HG02798 (cell line): Measurements from ENCODE around the gene ZNF514.
"Not testable (repeated sequence)": the region's sequence is repeated elsewhere in the genome, so short reads cannot be mapped to it uniquely, and the experiment has no call there.

Experiments
- ATAC-seq: cut with Tn5 transposase; IDR thresholded peaks from one replicate; pipeline ENCODE4 v1.9.1; 2021; ENCODE audit warnings: mild to moderate bottlenecking; ENCODE audit not compliant: unreplicated experiment, poor library complexity

The ZNF514 gene

DNA sequence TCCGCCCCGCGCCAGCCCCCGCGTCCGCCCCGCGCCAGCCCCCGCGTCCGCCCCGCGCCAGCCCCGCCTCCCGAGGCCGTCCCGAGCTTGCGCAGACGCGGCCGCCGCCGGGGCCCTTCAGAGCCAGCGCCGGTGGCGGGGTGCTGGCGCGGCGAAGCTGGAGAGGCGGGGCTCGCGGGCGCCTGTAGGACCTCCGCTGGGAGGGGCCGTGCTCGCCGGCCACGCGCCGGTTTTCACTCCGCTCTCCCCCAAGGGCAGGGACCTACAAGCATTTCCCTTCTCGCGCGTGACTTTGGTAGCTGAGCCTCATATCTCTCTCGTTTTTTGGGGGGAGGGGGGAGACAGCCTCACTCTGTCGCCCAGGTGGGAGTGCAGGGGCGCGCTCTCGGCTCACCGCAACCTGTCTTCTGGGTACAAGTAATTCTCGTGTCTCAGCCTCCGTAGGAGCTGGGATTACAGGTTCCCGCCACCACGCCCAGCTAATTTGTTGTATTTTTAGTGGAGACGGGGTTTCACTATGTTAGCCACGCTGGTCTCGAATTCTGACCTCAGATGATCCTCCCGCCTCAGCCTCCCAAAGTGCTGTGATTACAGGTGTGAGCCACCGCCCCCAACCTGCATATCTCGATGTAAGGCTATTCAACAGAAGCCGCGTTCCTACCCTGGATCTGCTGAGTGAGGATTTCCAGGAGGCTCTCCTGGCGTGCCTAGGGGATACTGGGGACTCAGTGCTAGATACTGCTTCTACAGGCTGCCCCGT is at the start of gene ZNF514:
ZNF514 (minus strand) TSS at position 159 of the 760 bp plus-strand sequence. CDS start 6,595 bp downstream, outside the sequence.
- ATAC-seq = peak; percentile 95

DNA sequence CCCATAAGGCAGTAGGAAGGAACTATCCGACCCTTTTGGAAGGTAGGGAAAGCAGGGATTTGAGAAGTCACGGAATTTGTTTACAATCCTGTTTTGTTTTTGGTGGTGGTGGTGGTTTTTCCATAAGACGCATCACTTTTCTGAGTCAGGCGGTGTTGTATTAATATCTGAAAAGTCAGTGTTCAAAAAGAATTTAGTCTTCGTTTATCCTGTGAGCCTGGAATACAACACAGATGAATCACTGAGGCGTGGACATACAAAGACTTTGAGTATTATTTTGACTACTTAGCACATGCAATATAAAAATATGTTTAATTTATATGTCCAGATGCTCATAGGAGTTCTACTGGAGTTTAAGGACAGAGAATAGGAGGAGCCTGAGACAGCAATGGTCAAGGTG is 48.5 kb upstream of the ZNF514 start:
- ATAC-seq = no peak

DNA sequence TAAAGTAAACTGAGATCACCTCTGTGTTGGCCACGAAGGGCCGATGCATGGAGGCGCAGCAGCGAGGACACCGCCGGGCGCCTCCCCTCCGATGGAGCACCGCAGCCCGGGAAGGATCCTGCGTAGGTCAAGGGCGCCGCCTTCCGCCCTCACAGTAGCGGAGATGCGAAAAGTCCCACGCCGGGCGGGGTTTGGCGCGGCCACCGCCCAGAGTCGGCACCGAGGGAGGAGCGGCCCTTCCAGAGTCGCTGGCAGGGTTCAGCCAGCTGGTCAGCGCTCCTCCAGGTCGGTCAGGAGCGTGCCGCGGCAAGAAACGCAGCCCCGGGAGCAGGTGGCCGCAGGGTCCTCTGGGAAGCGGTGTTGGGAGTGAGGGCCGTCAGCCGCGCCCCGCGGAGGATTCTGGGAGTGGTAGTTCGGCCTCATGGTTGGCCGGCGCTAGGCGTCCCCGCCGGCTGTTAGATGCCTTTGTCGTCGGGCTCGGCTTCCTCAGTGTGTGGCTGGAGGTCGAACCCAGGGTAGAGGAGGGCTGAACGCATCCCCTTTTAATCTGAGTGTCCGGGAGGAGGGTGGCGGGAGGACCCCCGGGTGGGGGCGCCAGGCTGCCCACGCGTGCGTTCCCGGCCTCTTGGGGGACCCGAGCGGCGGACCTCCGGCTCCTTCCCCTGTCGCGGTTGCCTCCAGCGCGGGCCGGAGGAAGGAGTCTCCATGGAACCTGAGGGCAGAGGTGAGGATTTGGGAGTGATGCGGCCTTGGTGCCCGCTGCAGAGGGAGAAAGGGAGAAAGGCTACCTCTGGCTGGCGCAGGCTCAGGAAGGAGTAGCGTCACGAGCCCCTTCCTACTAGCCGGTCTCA is 47.7 kb upstream of the ZNF514 start, which contains the start of gene ZNF892:
ZNF892 (plus strand) TSS at position 411 of the 851 bp plus-strand sequence; CDS start at position 706, 295 bp downstream.
- peak; percentile 98 for ATAC-seq

DNA sequence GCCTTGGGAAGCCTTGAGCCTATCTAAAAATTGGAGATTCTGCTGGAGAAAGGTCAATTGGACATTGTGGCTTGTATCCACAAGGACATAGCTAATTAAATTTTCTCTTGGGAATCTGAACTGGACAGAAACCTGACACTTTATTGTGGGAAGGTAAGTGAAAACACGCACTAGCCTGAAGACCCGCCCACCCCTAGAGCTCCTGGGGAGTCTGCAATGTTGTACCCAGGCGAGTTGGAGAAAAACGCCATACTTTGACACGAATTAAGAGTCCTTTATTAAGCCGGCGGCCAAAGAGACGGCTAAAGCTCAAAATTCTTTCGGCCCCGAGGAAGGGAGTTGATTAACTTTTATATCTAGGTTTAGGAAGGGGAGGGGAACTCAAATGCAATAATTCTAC is 46.4 kb upstream of the ZNF514 start:
- ATAC-seq = no peak

DNA sequence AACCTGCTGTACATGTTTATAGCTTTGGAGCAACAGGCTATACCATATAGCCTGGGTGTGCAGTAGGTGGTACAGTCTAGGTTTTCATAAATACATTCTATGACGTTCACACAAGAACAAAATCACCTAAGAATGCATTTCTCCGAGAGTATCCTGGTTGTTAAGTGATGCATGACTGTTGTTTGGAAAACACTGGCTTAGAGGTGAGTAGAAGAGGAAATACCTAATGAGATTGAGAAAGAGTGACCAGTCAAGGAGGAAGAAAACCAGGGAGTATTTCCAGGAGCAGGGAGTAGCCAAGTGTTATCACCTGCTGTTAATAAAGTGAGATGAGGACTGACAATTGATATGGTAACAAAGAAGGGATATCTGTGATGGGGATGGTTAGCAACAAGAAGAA is 44.7 kb upstream of the ZNF514 start:
- no peak for ATAC-seq

DNA sequence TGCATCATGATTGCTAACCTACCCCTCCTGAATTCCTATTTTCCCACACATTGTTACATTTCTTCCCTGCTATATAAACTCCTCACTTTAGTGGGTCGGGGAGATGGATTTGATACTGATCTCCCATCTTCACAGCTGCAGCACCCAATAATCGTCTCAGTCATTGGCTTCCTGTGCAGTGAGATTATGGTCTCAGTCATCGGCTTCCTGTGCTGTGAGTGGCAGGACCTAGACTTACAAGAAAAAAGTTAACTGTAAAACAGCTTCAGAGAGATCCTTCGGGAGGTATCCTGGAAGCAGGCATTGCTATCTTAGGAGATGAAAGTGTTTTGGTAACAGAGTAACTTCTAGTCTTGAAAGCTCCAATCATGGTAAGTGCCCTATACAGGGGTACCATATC is 44.3 kb upstream of the ZNF514 start:
- ATAC-seq = no peak

DNA sequence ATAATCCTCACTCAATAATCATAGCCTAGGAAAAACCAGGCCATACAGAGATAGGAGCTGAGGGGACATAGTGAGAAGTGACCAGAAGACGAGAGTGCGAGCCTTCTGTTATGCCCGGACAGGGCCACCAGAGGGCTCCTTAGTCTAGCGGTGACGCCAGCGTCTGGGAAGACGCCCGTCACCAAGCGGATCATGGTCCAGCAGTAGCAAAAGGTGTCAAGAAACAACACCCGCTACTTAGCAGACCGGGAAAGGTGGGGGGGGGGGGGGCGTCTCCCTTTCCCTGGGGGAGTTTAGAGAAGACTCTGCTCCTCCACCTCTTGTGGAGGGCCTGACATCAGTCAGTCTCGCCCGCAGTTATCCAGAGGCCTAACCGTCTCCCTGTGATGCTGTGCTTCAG is 33.3 kb upstream of the ZNF514 start:
- not testable (repeated sequence) for ATAC-seq

DNA sequence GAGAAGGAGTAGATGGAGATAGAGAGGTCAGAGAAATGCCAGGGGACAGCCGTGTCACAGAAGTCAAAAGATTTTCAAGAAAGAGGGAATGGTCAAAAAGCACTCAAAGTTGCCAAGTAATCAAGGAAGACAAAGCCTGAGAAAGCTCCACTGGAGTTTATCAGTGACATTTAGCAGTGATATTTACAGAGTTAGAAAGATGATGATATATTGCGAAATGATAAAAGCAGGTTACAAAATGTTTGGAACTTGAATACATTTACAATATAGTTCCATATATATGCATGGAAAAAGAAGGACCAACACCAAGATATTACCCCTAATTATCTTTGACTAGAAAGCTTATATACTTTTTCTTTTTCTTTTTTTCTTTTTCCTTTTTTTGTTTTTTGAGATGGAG is 26.3 kb upstream of the ZNF514 start:
- no peak for ATAC-seq

DNA sequence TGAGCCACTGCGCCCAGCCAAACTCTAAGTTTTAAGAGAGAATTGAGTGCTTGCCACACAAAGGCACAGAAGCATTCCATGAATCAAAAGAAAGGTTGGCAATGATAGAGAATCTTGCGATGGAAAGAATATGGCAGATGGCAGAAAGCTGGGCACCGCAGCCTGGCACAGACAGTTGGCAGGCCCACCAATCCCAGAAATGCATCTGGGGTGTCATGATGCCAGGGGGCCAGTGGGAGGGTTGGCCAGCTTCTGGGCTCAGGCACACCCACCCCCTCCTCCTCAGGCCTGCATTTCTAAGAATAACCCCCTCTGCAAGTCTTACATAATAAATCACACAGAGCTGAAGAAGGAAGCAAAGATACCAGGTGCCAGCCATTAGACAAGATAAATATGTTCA is 25.5 kb upstream of the ZNF514 start:
- no peak for ATAC-seq

DNA sequence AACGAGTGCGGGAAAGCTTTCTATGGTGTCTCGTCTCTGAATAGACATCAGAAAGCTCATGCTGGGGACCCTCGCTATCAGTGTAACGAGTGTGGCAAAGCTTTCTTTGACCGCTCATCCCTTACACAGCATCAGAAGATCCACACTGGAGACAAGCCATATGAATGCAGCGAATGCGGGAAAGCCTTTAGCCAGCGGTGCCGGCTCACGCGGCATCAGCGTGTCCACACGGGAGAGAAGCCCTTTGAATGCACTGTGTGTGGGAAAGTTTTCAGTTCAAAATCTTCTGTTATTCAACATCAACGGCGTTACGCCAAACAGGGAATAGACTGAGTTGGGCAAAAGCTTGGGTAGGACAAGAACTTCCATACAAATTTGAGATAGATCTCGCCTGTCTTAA is 22.1 kb upstream of the ZNF514 start:
- no peak for ATAC-seq

DNA sequence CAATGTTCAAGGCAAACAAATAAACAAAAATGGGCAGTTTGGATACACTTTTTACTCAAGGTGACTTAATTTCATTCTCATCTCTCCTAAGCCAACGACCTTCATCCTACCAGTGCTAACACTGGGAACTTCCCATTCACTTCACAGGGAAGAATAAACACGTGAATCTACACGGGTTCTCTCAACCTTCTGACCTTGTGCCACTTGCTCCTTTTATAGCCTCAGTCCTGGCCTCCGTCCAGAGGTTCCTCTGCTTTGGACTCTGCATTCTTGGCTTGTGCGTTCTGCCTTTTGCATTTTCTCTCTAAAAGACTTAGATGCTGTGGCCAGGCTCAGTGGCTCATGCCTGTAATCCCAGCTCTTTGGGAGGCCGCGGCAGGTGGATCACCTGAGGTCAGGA is 19.8 kb upstream of the ZNF514 start:
- ATAC-seq = no peak

DNA sequence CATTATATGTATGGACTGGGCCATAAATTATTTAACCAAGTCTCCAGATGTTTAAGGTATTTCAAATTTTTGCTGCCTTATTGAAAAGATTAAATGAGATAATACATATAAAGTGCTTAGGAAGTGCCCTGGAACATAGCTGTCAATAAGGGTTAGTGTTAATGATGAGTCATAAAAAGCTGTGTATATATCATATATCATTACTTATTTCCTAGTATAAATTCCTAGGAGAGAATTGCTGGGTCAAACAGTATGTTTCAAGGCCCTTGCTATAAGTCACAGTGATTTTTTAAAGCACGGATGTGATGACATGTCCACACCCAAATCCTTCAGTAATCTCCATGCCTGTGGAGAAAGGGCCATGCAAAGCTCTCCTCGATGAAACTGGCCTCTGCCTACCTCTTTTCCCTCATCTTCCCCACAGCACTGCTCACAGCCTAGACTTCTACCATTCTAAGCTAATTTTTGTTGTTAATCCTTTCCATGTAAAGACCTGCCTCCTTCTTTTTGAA is 14.4 kb upstream of the ZNF514 start:
- no peak for ATAC-seq

DNA sequence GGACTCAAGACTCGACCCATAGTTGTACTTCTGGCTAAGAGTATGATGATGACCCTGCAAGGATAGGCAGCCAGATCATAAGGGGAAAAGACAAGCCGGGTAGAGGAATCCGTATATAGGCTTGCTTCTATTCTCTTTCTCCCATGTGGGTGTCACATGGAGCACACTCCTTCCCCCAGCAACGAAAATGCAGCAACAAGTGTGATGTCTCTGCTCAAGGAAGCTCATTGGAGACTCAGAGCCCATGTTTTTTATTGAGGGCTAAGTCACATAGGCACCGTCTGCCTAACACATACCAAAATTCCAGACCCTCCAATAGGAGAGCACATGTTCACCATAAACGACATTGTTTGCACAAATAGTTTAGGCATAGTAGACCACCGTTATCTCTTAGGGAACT is 12.3 kb upstream of the ZNF514 start:
- ATAC-seq = no peak

DNA sequence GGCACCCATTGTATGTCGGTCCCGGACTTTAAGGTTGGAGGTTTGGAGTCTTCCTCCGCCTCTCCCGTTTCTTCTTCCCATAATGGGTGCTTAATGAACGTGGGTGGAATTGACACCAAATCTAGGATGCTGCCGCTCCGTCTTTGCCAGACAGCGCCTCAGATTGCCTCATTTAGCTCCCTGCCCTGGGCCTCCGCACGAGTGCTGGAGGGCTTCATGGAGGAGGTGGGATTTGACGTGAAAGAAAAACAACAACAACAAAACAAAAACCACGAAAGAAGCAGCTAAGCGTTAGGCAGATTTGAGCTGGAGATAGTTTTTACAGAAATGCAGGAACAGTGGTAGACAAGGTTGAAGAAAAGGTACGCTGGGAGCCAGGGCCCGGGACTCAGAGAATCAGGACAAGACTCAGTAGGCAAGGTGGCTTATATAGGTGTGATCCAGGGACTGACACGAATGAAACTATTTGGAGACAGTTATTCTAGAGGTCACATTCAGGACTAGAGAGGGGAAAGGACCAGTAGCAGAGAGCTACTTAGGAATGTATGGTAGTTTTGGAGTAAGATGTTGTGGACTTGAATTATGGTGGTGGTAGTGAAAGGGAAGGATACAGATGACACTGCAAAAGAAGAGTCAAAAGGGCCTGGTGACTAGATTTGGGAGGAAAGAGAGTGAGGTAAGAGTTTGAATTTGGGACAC is 6.6 kb upstream of the ZNF514 start:
- peak; percentile 16 for ATAC-seq

DNA sequence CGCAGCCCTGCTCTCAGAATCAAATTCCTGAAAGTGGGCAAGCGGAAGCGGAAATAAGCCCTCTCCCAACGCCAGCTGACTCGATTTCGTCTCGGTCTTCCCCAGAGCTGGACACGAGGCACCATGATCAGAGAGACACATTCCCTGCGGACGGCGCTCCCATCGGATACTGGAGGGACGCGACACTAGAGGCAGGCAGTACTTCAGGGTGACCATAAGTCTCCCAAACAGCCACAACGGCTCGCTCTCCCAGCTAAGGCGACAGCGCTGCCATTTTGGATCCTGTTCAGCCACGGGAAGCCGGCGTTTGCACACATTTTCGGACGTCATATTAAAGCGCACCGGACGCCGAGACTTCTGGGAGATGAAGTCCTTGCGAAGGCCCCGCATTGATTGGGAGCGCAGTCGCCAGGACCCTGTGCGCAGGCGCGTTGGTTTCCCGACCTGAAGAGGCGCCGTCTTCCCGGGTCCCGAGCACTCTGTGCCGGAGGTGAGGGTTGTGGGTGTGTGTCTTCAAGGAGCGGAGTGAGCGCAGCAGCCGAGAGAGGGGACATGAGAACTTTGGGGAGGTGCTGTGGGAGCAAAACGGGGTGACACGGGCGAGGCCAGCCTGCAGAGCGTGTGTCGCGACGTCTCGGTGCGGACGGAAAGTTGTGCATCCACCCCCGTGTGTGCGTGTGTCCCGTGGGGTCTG is 5.9 kb upstream of the ZNF514 start, which contains the start of gene ZNF2:
ZNF2 (plus strand) TSS at position 439 of the 694 bp plus-strand sequence. CDS start 10,418 bp downstream, outside the sequence.
- ATAC-seq = peak; percentile 95

DNA sequence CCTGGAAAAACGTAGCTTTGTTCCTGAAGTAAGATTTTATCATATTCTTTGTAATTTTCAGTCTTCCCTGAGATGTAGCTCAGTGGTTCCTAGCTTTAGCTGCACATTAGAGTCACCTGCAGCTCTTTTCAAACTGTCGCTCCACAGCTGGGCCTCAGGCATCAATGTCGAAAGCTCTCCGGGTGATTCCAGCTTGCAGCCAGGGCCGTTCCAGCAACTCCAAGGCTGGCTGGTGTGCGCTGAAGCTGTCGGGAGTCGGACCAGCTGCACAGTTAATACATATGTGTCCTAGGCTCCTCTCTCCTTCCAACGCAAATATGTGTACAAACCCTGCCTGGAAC is 5.4 kb upstream of the ZNF514 start:
- peak; percentile 14 for ATAC-seq

DNA sequence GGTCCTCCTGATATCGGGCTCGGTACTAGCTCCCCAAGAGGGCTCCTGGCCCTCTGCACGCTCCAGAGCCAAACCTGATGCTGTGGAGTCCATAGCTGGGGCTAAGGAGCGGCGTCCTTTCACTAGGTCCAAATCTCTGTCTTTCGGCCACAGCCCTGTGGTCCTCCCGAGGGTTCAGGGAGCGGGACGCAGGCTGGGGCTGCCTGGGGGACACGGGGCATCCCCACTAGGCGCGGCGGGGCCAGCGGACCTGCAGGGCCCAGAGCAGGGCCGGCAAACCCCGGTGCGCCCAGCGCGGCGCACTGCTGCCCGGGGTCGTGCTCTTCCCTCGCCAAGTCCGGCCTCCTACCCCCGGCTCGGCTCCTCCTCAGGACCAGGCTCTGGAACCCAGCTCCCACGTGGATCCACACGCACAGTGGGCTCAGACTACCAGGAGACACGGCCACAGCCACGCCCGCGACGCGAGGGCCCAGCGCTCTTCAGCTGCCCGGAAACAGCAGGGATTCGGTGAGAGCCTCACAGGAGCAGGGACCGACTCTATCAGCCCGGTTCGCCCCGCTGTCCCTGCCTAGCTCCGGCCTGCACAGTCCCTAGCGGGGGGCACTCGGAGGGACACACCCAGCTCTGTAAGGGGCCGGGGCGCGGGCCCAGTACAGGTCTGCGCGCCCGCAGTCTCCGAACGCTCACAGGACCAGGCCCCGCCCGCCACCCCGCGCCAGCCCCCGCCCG is 593 bp downstream of the ZNF514 start:
- peak; percentile 49 for ATAC-seq

DNA sequence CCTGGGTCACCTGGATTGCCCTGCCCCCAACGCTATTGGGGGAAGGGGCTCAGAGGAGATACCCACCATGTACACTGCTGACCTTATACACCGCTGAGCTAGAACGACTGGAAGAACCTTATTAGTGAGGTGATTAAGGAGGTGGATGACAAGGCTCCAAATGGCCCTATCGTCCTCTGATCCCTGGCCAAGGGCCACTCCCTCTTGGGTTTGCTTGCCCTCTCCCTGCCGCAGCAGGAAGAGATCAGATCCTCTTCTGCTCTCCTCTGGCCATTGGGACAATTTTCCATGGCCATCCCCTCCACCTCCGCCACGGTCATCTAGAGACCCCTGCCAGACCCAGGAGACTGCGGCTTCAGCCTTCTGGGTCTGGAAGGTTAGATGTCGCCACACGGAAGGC is 1.2 kb downstream of the ZNF514 start:
- ATAC-seq = no peak

DNA sequence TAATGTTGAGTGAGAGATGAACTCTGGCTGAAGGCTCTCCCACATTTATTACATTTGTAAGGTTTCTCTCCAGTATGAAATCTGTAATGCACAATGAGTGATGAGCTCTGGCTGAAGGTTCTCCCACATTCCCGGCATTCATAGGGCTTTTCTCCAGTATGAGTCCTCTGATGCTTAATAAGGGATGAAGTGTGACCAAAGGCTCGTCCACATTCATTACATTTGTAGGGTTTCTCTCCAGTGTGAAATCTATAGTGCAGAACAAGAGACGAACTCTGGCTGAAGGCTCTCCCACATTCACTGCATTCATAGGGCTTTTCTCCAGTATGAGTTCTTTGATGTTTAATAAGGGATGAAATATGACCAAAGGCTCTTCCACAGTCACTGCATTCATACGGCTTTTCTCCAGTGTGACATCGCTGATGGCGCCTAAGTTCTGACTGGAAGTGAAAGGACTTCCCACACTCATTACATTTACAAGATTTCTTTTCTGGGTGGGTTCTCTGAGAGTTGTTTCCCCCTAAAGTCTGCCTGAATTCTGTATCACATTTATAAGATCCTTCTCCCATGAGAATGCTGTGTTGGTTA is 10.2 kb downstream of the ZNF514 start:
- ATAC-seq = no peak
